Activated CD8-positive, alpha-beta memory T cell treated with anti-CD3 and anti-CD28 coated beads, Interleukin-2, amount 50 U/mL, for 1 hour (primary cell): ENCODE measurements around the gene KIDINS220.

Experiments
- DNase-seq: peaks from one replicate; pipeline ENCODE4 v3.0.0-alpha.2; 2020; ENCODE audit errors: extremely low read depth

Gene KIDINS220

GRCh38 chr2:8697190-8697589, 140.2 kb downstream of the KIDINS220 start:
- no peak for DNase-seq

- DNase-seq: no peak
Measured at GRCh38 chr2:8694737-8695136, 142.7 kb downstream of the KIDINS220 start.

GRCh38 chr2:8693157-8693821, 144.1 kb downstream of the KIDINS220 start:
- DNase-seq: no peak

- no peak for DNase-seq
Measured at GRCh38 chr2:8692783-8693156, 144.6 kb downstream of the KIDINS220 start.

GRCh38 chr2:8691859-8692437, 145.5 kb downstream of the KIDINS220 start:
- DNase-seq: no peak

- DNase-seq: no peak
Measured at GRCh38 chr2:8685697-8686358, 151.6 kb downstream of the KIDINS220 start.

- no peak for DNase-seq
Measured at GRCh38 chr2:8684878-8685696, 152.3 kb downstream of the KIDINS220 start.

GRCh38 chr2:8684540-8684877, 152.9 kb downstream of the KIDINS220 start:
- DNase-seq: no peak

GRCh38 chr2:8682719-8683667, 154.4 kb downstream of the KIDINS220 start:
- DNase-seq: no peak

- peak; percentile 97 for DNase-seq
Measured at GRCh38 chr2:8681786-8682692, 155.4 kb downstream of the KIDINS220 start, which contains the start of gene ID2. Gene ID2 (plus strand): TSS chr2:8682056. CDS start chr2:8682166, 110 bp downstream.

- DNase-seq: no peak
Measured at GRCh38 chr2:8680822-8681760, 156.3 kb downstream of the KIDINS220 start.

GRCh38 chr2:8679827-8680731, 157.3 kb downstream of the KIDINS220 start:
- DNase-seq: no peak

GRCh38 chr2:8679567-8679826, 157.9 kb downstream of the KIDINS220 start:
- no peak for DNase-seq
